Activated CD8-positive, alpha-beta T cell treated with anti-CD3 and anti-CD28 coated beads for 36 hours (primary cell): Measurements from ENCODE around the gene ADARB2. TPM values are rescaled to one million over a fixed set of nuclear protein-coding genes. Genes with fewer than 3 reads are reported as not detected.

Experiments used
- ATAC-seq: fragments of 200-7000 bp; cut with Tn5 transposase; one replicate; pipeline ENCODE4 v1.10.0; 2021; ENCODE audit warnings: mild to moderate bottlenecking, moderate library complexity
- CTCF ChIA-PET: fragments of 350-600 bp; sonication (Branson Sonifier 250); formaldehyde crosslinking; loops from one replicate; lab custom pipeline; 2021; ENCODE audit warnings: antibody characterized with exemption; lab: Charles Lee
- POLR2A ChIA-PET: fragments of 350-600 bp; sonication (Branson Sonifier 250); formaldehyde crosslinking; loops from one replicate; lab custom pipeline; 2021; ENCODE audit warnings: antibody characterized with exemption; lab: Charles Lee
- DNase-seq: peaks from one replicate; pipeline ENCODE4 v3.0.0-alpha.2; 2020
- H3K27ac Mint-ChIP-seq: one replicate; pipeline ENCODE4 v1.8.0; 2021; ENCODE audit warnings: mild to moderate bottlenecking, mixed read lengths
- H3K27me3 Mint-ChIP-seq: one replicate; pipeline ENCODE4 v1.8.0; 2021; ENCODE audit warnings: mixed read lengths
- H3K36me3 Mint-ChIP-seq: one replicate; pipeline ENCODE4 v1.8.0; 2021; ENCODE audit warnings: low read depth, mixed read lengths
- H3K4me1 Mint-ChIP-seq: one replicate; pipeline ENCODE4 v1.8.0; 2021; ENCODE audit warnings: low read depth, mixed read lengths
- H3K4me3 Mint-ChIP-seq: one replicate; pipeline ENCODE4 v1.8.0; 2021; ENCODE audit warnings: mild to moderate bottlenecking, moderate library complexity, mixed read lengths
- H3K9me3 Mint-ChIP-seq: one replicate; pipeline ENCODE4 v1.8.0; 2021; ENCODE audit warnings: mixed read lengths
- CTCF ChIP-seq: fragments of 200-600 bp; IDR thresholded peaks from one replicate; pipeline ENCODE4 v1.8.0; 2022; ENCODE audit warnings: antibody characterized with exemption, mild to moderate bottlenecking
- intact Hi-C: fragments of 100-400 bp; cut with micrococcal nuclease; formaldehyde crosslinking; loops from one replicate; pipeline ENCODE4 v1.10.0; 2022
- total RNA-seq, 2 experiments: library from RNA; stranded (reverse); gene quantifications; one replicate each; pipeline ENCODE4 v1.2.3, GENCODE V29; 2021

The ADARB2 gene
- total RNA-seq, 2 experiments from 2014 or later = 1.3 to 1.6 TPM

- ATAC-seq = no peak
- DNase-seq = no peak
- Mint-ChIP-seq H3K27me3 (peaks cover 3% of the 10 kb centered on the region), H3K4me3 (no peak overlapping the region), H3K4me1 (peaks cover 5% of the 10 kb centered on the region), H3K9me3 (no peaks in the 10 kb centered on the region), H3K36me3 (no peaks in the 10 kb centered on the region), H3K27ac (no peak overlapping the region)
- TF ChIP-seq CTCF = no peak
- ChIA-PET CTCF (no interaction called here), POLR2A (no interaction called here)
- intact Hi-C loops = no loop called here
Observed at GRCh38 chr10:1677307-1677939, 59.9 kb downstream of the ADARB2 start.

DNA sequence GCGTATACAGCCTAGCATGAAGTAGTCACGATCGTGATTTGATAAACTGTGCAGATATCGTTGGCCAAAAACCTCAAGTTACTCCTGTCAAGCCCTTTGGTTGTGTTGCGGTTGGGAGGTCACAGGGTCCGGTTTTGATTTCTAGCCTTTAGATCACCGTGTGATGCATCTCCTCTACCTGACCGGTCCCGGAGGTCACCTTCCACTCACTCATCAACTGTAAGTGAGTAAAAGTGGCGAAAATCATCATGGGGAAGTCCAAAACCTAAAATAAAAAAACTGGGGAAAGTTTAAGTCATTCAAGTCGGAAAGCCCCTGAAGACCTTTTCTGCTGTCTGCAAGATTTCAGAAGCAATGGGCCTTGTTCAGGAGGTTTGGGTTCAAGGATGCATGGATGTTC is 62.8 kb downstream of the ADARB2 start:
- no peak overlapping the region for H3K27ac Mint-ChIP-seq
- no peak overlapping the region for H3K4me3 Mint-ChIP-seq
- no peak for TF ChIP-seq CTCF
- no peaks in the 10 kb centered on the region for H3K9me3 Mint-ChIP-seq
- ATAC-seq (peak; percentile 20), DNase-seq (peak; percentile 3)
- H3K4me1 Mint-ChIP-seq = peaks cover 5% of the 10 kb centered on the region
- no peaks in the 10 kb centered on the region for H3K36me3 Mint-ChIP-seq
- POLR2A ChIA-PET = no interaction called here
- CTCF ChIA-PET = no interaction called here
- intact Hi-C loops = no loop called here
- H3K27me3 Mint-ChIP-seq = peaks cover 3% of the 10 kb centered on the region

GRCh38 chr10:1673568-1674345 is 63.6 kb downstream of the ADARB2 start:
- ATAC-seq (no peak), DNase-seq (no peak)
- ChIA-PET CTCF (no interaction called here), POLR2A (interaction anchor here (0.6 kb wide), 1 partner anchor 73 kb away, joined by 3 read pairs; no protein-coding TSS in a partner anchor)
- intact Hi-C loops = no loop called here
- Mint-ChIP-seq H3K4me3 (no peak overlapping the region), H3K27me3 (peaks cover 3% of the 10 kb centered on the region), H3K4me1 (peaks cover 5% of the 10 kb centered on the region), H3K9me3 (no peaks in the 10 kb centered on the region), H3K36me3 (no peaks in the 10 kb centered on the region), H3K27ac (no peak overlapping the region)
- TF ChIP-seq CTCF = no peak

DNA sequence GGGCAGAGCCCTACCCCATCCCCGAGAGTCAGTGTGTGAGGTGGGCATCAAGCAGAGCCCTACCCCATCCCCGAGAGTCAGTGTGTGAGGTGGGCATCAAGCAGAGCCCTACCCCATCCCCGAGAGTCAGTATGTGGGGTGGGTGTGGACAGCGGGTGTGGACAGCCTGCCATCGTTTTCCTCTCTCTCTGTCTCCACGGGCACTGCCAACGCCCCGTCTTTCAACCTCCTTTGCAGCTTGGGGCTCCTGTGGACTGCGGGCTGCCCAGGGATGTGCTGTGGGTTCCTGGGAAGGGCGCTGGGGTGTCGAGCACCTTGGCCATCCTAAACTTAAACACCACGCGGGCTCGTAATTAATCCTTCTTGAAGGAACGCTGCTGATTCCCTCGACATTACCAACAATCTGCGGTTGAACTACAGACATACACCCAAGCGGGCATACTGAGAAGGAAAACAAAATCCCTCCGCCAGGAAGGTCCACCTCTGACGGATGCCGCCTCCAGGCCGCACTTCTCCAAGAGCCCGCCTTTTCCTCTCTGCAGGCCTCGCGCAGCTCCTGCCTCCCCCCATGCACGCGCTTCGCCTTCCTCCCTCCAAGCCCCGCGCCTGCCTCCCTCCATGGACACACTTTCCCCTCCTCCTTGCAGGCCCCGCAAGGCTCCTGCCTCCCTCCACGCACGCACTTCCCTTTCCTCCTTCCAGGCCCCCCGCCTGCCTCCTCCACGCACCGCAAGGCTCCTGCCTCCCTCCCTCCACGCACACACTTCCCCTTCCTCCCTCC is 65.1 kb downstream of the ADARB2 start:
- TF ChIP-seq CTCF = no peak
- Mint-ChIP-seq H3K36me3 (no peaks in the 10 kb centered on the region), H3K27me3 (peaks cover 3% of the 10 kb centered on the region), H3K27ac (no peak overlapping the region), H3K4me3 (no peak overlapping the region), H3K4me1 (peaks cover 5% of the 10 kb centered on the region), H3K9me3 (no peaks in the 10 kb centered on the region)
- ATAC-seq = no peak
- DNase-seq = no peak
- intact Hi-C loops = no loop called here
- ChIA-PET POLR2A (interaction anchor here (0.6 kb wide), 1 partner anchor 578 kb away, joined by 3 read pairs; no protein-coding TSS in a partner anchor), CTCF (no interaction called here)
